Prostate gland (tissue), 2 donors: Measurements from ENCODE around the gene TTC31. TPM values are rescaled to one million over a fixed set of nuclear protein-coding genes. Genes with fewer than 3 reads are reported as not detected.

Experiments used
- DNase-seq: peaks from one replicate; pipeline ENCODE4 v3.0.0-alpha.2; 2019; ENCODE audit warnings: low spot score
- H3K27ac ChIP-seq, 2 donors: fragments of 200-600 bp; sonication (generic); 2 replicates each; pipeline ENCODE4 v1.5.1; 2017 to 2019
- H3K27me3 ChIP-seq: fragments of 200-600 bp; sonication (generic); replicated peaks from 2 replicates; pipeline ENCODE4 v1.5.1; 2019; ENCODE audit not compliant: insufficient read depth
- H3K36me3 ChIP-seq, 2 donors: fragments of 200-600 bp; sonication (generic); 1 replicate in 1 of 2; 2 replicates in 1 of 2; pipeline versions ENCODE4 v1.5.1 to v1.8.1; 2017 to 2019
- H3K4me1 ChIP-seq: fragments of 200-600 bp; sonication (generic); replicated peaks from 2 replicates; pipeline ENCODE4 v1.5.1; 2019
- H3K4me3 ChIP-seq, 2 donors: fragments of 200-600 bp; sonication (generic); 2 replicates each; pipeline ENCODE4 v1.5.1; 2017 to 2019
- H3K9me3 ChIP-seq: fragments of 200-600 bp; sonication (generic); 2 replicates; pipeline ENCODE4 v1.5.1; 2017
- POLR2A ChIP-seq: fragments of 450-650 bp; IDR thresholded peaks from one replicate; pipeline ENCODE4 v1.6.1; 2016; ENCODE audit warnings: antibody characterized with exemption, mild to moderate bottlenecking
- POLR2AphosphoS5 ChIP-seq: sonication (generic); formaldehyde crosslinking; IDR thresholded peaks from one replicate; pipeline ENCODE4 v1.6.1; 2017; ENCODE audit warnings: antibody characterized with exemption
- WGBS: methylation state at CpG from one replicate; pipeline ENCODE4 v1.1.5; 2018; 5-methylcytosine and 5-hydroxymethylcytosine counted together
- intact Hi-C: fragments of 100-400 bp; cut with DNase I; formaldehyde crosslinking; loops from one replicate; pipeline ENCODE4 v1.14.2; 2022
- total RNA-seq, 2 donors: library from RNA; depleted of rRNA; stranded (reverse); fragments of >200 nt; gene quantifications; one replicate each; pipeline ENCODE4 v1.1.0, GENCODE V29; 2016

The TTC31 gene
- total RNA-seq, 2 donors from 2014 or later, result 24.0 to 27.6 TPM

DNA sequence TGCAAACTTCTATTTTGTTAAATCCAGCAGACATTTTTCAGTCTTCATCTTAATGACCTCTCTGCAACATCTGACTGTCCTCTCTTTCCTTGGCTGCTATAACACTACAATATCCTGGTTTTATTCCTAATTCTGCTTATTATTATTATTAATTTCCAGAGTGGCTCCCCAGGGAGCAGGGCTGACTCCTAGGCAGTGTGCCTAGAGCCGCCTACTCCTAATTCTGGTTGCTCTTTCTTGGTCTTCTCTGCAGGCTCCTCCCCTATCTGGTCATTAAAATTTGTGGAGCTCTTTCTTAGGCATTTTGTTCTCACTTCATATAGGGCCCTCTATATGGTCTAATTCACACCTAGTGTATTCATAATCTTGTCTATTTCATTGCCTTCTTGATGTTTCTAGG is 60.1 kb downstream of the TTC31 start:
- TF ChIP-seq POLR2AphosphoS5 (no peak), POLR2A (no peak)
- Histone ChIP-seq H3K36me3 (no peaks in the 10 kb centered on the region), H3K4me1 (no peaks in the 10 kb centered on the region), H3K27me3 (no peaks in the 10 kb centered on the region), H3K4me3 (no peak overlapping the region), H3K9me3 (no peaks in the 10 kb centered on the region), H3K27ac (no peak overlapping the region)
- intact Hi-C loops, result no loop called here
- DNase-seq, result no peak
- 93% methylated on average over 1 of the region's 1 CpG for WGBS

Other genes starting within 250 kb of the TTC31 start
- 10 to 100 TPM in 1 of 2 donors, 1 to 10 TPM in 1; 6.2 to 65.9 TPM for gene SLC4A5, start 139.7 kb upstream of the TTC31 start, total RNA-seq
- 100 to 1,000 TPM in 1 of 2 donors, 10 to 100 TPM in 1; 93.9 to 294 TPM for gene DCTN1, start 102.8 kb upstream of the TTC31 start, total RNA-seq
- gene C2orf81, start 61.5 kb upstream of the TTC31 start, total RNA-seq, result 1 to 10 TPM; 6.1 to 6.8 TPM
- gene WDR54, start 61.4 kb upstream of the TTC31 start, total RNA-seq, result 10 to 100 TPM; 11.4 to 19.4 TPM
- 10 to 100 TPM; 24.5 to 26.0 TPM for gene RTKN, start 41.1 kb upstream of the TTC31 start, total RNA-seq
- 10 to 100 TPM; 28.3 to 46.7 TPM for gene INO80B, start 28.0 kb upstream of the TTC31 start, total RNA-seq
- gene WBP1, start 24.6 kb upstream of the TTC31 start, total RNA-seq, result 100 to 1,000 TPM in 1 of 2 donors, 10 to 100 TPM in 1; 73.3 to 158 TPM
- gene MOGS, start 17.7 kb upstream of the TTC31 start, total RNA-seq, result 10 to 100 TPM; 57.1 to 68.3 TPM
- 10 to 100 TPM; 28.2 to 63.3 TPM for gene MRPL53, start 10.4 kb upstream of the TTC31 start, total RNA-seq
- 10 to 100 TPM; 28.0 to 28.3 TPM for gene CCDC142, start 83 bp upstream of the TTC31 start, total RNA-seq
- gene LBX2, start 16.5 kb downstream of the TTC31 start, total RNA-seq, result 1 to 10 TPM in 1 of 2 donors, not detected in 1; 1.2 TPM
- gene PCGF1, start 24.6 kb downstream of the TTC31 start, total RNA-seq, result 10 to 100 TPM; 13.6 to 14.7 TPM
- under 1 TPM in 1 of 2 donors, not detected in 1; 0.97 TPM for gene TLX2, start 31.4 kb downstream of the TTC31 start, total RNA-seq
- not detected for gene DQX1, start 43.1 kb downstream of the TTC31 start, total RNA-seq
- 100 to 1,000 TPM; 101 to 124 TPM for gene AUP1, start 46.6 kb downstream of the TTC31 start, total RNA-seq
- gene HTRA2, start 46.9 kb downstream of the TTC31 start, total RNA-seq, result 10 to 100 TPM; 19.1 to 37.9 TPM
- 10 to 100 TPM in 1 of 2 donors, 1 to 10 TPM in 1; 1.3 to 10.7 TPM for gene LOXL3, start 70.9 kb downstream of the TTC31 start, total RNA-seq
- gene DOK1, start 71.6 kb downstream of the TTC31 start, total RNA-seq, result 10 to 100 TPM in 1 of 2 donors, 1 to 10 TPM in 1; 4.5 to 18.9 TPM
- 10 to 100 TPM in 1 of 2 donors, under 1 TPM in 1; 0.18 to 10.9 TPM for gene M1AP, start 165.2 kb downstream of the TTC31 start, total RNA-seq
- gene SEMA4F, start 171.2 kb downstream of the TTC31 start, total RNA-seq, result 10 to 100 TPM; 12.3 to 16.5 TPM